Esophagus squamous epithelium (tissue), 4 donors: Measurements from ENCODE around the gene FBXW5.

Experiments
- POLR2A ChIP-seq, 4 donors: fragments of 450-650 bp; IDR thresholded peaks; one replicate each; pipeline ENCODE4 v1.6.1; 2017; ENCODE audit warnings: antibody characterized with exemption in 4 of 4, mild to moderate bottlenecking in 4 of 4, moderate library complexity in 3 of 4
- TF ChIP-seq, protein P1 (sequence below), 6 experiments: fragments of 450-650 bp in 4 of 6; fragments of 200-600 bp in 2 of 6; sonication (generic) in 2 of 6; IDR thresholded peaks; one replicate each; pipeline ENCODE4 v1.5.1; 2016 to 2019; ENCODE audit warnings: antibody characterized with exemption in 6 of 6, mild to moderate bottlenecking in 4 of 6, moderate library complexity in 4 of 6

DNA sequence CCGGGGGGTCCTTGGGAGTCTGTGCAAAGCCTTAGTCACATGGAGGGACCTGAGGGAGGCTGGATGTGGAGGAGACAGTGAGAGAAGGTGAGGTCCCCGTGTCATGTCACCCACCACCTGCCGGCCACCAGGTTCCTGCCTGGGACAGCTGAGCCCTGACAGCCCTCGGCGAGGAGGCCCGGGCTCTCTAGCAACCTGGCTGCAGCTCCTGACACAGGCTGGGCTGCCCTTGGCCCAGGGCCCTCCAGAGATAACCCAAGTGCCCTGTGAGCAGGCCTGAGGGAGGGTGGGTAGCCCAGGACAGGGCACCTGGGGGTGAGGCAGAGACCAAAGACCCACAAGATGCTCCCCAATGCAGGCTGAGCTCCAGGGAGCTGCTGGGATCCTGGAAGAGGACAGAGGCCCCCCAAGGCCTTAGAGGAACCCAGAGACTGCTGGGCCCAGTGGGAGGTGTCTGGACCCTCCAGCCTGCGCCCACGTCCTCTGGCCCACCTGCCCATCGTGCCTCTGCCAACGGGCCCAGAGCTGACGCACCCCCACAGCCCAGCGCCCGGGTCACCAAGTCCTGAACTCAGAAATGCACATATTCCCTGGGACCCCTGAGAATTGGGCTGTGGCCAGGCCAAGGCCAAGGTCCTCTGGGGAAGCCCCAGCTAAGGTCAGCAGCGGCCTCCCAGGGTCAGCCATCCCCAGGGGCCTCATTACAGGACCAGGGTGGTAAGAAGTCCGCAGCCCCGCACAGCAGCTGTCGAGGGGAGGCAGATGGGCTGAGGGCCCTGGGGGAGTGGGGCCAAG, 24.0 kb upstream of the FBXW5 start:
- TF ChIP-seq, protein P1, sequence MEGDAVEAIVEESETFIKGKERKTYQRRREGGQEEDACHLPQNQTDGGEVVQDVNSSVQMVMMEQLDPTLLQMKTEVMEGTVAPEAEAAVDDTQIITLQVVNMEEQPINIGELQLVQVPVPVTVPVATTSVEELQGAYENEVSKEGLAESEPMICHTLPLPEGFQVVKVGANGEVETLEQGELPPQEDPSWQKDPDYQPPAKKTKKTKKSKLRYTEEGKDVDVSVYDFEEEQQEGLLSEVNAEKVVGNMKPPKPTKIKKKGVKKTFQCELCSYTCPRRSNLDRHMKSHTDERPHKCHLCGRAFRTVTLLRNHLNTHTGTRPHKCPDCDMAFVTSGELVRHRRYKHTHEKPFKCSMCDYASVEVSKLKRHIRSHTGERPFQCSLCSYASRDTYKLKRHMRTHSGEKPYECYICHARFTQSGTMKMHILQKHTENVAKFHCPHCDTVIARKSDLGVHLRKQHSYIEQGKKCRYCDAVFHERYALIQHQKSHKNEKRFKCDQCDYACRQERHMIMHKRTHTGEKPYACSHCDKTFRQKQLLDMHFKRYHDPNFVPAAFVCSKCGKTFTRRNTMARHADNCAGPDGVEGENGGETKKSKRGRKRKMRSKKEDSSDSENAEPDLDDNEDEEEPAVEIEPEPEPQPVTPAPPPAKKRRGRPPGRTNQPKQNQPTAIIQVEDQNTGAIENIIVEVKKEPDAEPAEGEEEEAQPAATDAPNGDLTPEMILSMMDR (IDR thresholded peaks at IDR 0.05), result no peak
- TF ChIP-seq POLR2A (IDR thresholded peaks at IDR 0.05), result no peak
